T-helper 2 cell treated with Interferon-gamma antibody and Interleukin-4, amounts not matched to agents 5 μg/mL and 100 μg/mL, for 36 hours (primary cell): ENCODE measurements around the gene ZNF385C.
"Not testable (repeated sequence)": the region's sequence is repeated elsewhere in the genome, so short reads cannot be mapped to it uniquely, and the experiment has no call there.

Experiments
- DNase-seq: peaks from one replicate; pipeline ENCODE4 v3.0.0; 2021; ENCODE audit warnings: low spot score
- H3K27ac Mint-ChIP-seq: one replicate; pipeline ENCODE4 v1.8.0; 2021; ENCODE audit warnings: mild to moderate bottlenecking, mixed read lengths
- H3K27me3 Mint-ChIP-seq: one replicate; pipeline ENCODE4 v1.8.0; 2021; ENCODE audit warnings: low read depth, mixed read lengths
- H3K36me3 Mint-ChIP-seq: one replicate; pipeline ENCODE4 v1.8.0; 2021; ENCODE audit warnings: low read depth, mixed read lengths
- H3K4me1 Mint-ChIP-seq: one replicate; pipeline ENCODE4 v1.8.0; 2021; ENCODE audit warnings: low read depth, mixed read lengths
- H3K4me3 Mint-ChIP-seq: one replicate; pipeline ENCODE4 v1.8.0; 2022; ENCODE audit warnings: mild to moderate bottlenecking, moderate library complexity, mixed read lengths
- H3K9me3 Mint-ChIP-seq: one replicate; pipeline ENCODE4 v1.8.0; 2021; ENCODE audit warnings: mixed read lengths

The ZNF385C gene

GRCh38 chr17:42026857-42027589 lies 71.2 kb downstream of the ZNF385C start:
- Mint-ChIP-seq H3K27ac (no peak overlapping the region), H3K36me3 (peaks cover 9% of the 10 kb centered on the region), H3K4me3 (no peak overlapping the region), H3K9me3 (no peaks in the 10 kb centered on the region), H3K27me3 (no peaks in the 10 kb centered on the region), H3K4me1 (peaks cover 4% of the 10 kb centered on the region)
- no peak for DNase-seq

GRCh38 chr17:42025936-42026335 lies 72.3 kb downstream of the ZNF385C start:
- Mint-ChIP-seq H3K4me1 (peaks cover 11% of the 10 kb centered on the region), H3K27ac (peak overlapping the region; percentile 50)

GRCh38 chr17:42025191-42025579 lies 73.1 kb downstream of the ZNF385C start:
- DNase-seq: no peak
- peaks cover 11% of the 10 kb centered on the region for H3K4me1 Mint-ChIP-seq
- H3K27me3 Mint-ChIP-seq: no peaks in the 10 kb centered on the region
- peak overlapping the region; percentile 33 for H3K27ac Mint-ChIP-seq
- no peaks in the 10 kb centered on the region for H3K9me3 Mint-ChIP-seq
- no peak overlapping the region for H3K4me3 Mint-ChIP-seq
- H3K36me3 Mint-ChIP-seq: peaks cover 9% of the 10 kb centered on the region

More at GRCh38 chr17:42025936-42026335, 72.3 kb downstream of the ZNF385C start:
- no peak overlapping the region for H3K4me3 Mint-ChIP-seq
- no peaks in the 10 kb centered on the region for H3K9me3 Mint-ChIP-seq
- DNase-seq: no peak
- peaks cover 9% of the 10 kb centered on the region for H3K36me3 Mint-ChIP-seq
- H3K27me3 Mint-ChIP-seq: no peaks in the 10 kb centered on the region

- Mint-ChIP-seq H3K4me1 (peaks cover 17% of the 10 kb centered on the region), H3K4me3 (no peak overlapping the region), H3K36me3 (peaks cover 10% of the 10 kb centered on the region), H3K9me3 (peaks cover 4% of the 10 kb centered on the region), H3K27me3 (no peaks in the 10 kb centered on the region), H3K27ac (no peak overlapping the region)
- no peak for DNase-seq
These were observed 74.5 kb downstream of the ZNF385C start for GRCh38 chr17:42023524-42024349.

- H3K9me3 Mint-ChIP-seq, H3K27me3 Mint-ChIP-seq, DNase-seq: not testable (repeated sequence)
- peaks cover 18% of the 10 kb centered on the region for H3K36me3 Mint-ChIP-seq
- H3K4me3 Mint-ChIP-seq: peak overlapping the region; percentile 96
- H3K4me1 Mint-ChIP-seq: peaks cover 29% of the 10 kb centered on the region
- H3K27ac Mint-ChIP-seq: peak overlapping the region; percentile 34
These were observed 77.4 kb downstream of the ZNF385C start for GRCh38 chr17:42020845-42021244.

- Mint-ChIP-seq H3K27me3 (no peaks in the 10 kb centered on the region), H3K4me3 (peak within 1 kb of the TSS; percentile 96), H3K4me1 (peaks cover 33% of the 10 kb centered on the region)
These were observed 78.5 kb downstream of the ZNF385C start, which contains the start of gene NKIRAS2 for GRCh38 chr17:42019509-42020404. TSS of gene NKIRAS2 (plus strand) at chr17:42020090. CDS start at chr17:42021578, 1,488 bp downstream.

GRCh38 chr17:42018988-42019387 lies 79.3 kb downstream of the ZNF385C start:
- peak overlapping the region; percentile 96 for H3K4me3 Mint-ChIP-seq
- no peak overlapping the region for H3K27ac Mint-ChIP-seq
- peaks cover 15% of the 10 kb centered on the region for H3K36me3 Mint-ChIP-seq
- H3K9me3 Mint-ChIP-seq: peaks cover 4% of the 10 kb centered on the region
- H3K4me1 Mint-ChIP-seq: peaks cover 32% of the 10 kb centered on the region
- no peaks in the 10 kb centered on the region for H3K27me3 Mint-ChIP-seq
- DNase-seq: no peak

More at GRCh38 chr17:42019509-42020404, 78.5 kb downstream of the ZNF385C start, which contains the start of gene NKIRAS2:
- peaks cover 16% of the 10 kb centered on the region for H3K36me3 Mint-ChIP-seq
- peak within 1 kb of the TSS; percentile 83 for H3K27ac Mint-ChIP-seq
- H3K9me3 Mint-ChIP-seq: peaks cover 4% of the 10 kb centered on the region
- DNase-seq: peak; percentile 93

GRCh38 chr17:42018339-42018738 lies 79.9 kb downstream of the ZNF385C start:
- peaks cover 4% of the 10 kb centered on the region for H3K9me3 Mint-ChIP-seq
- H3K27me3 Mint-ChIP-seq: no peaks in the 10 kb centered on the region
- H3K4me1 Mint-ChIP-seq: peaks cover 35% of the 10 kb centered on the region

GRCh38 chr17:42017866-42018200 lies 80.4 kb downstream of the ZNF385C start:
- Mint-ChIP-seq H3K27me3 (no peaks in the 10 kb centered on the region), H3K4me3 (peak overlapping the region; percentile 96), H3K36me3 (peaks cover 18% of the 10 kb centered on the region), H3K9me3 (peaks cover 4% of the 10 kb centered on the region), H3K4me1 (peaks cover 38% of the 10 kb centered on the region), H3K27ac (peak overlapping the region; percentile 99)
- no peak for DNase-seq

More at GRCh38 chr17:42018339-42018738, 79.9 kb downstream of the ZNF385C start:
- Mint-ChIP-seq H3K36me3 (peaks cover 16% of the 10 kb centered on the region), H3K4me3 (peak overlapping the region; percentile 96), H3K27ac (peak overlapping the region; percentile 99)
- DNase-seq: no peak

- DNase-seq: peak; percentile 92
- Mint-ChIP-seq H3K27ac (peak within 1 kb of the TSS; percentile 99), H3K4me1 (peaks cover 38% of the 10 kb centered on the region), H3K9me3 (peaks cover 4% of the 10 kb centered on the region), H3K4me3 (peak within 1 kb of the TSS; percentile 96), H3K27me3 (no peaks in the 10 kb centered on the region), H3K36me3 (peaks cover 15% of the 10 kb centered on the region)
These were observed 81.1 kb downstream of the ZNF385C start, which contains the start of gene DNAJC7 for GRCh38 chr17:42016941-42017865. TSS of gene DNAJC7 (minus strand) at chr17:42017439. CDS start at chr17:42017416, 23 bp downstream.

GRCh38 chr17:42016411-42016831 lies 81.9 kb downstream of the ZNF385C start:
- DNase-seq: no peak
- Mint-ChIP-seq H3K36me3 (peaks cover 18% of the 10 kb centered on the region), H3K4me3 (peak overlapping the region; percentile 96), H3K27ac (peak overlapping the region; percentile 99), H3K9me3 (peaks cover 4% of the 10 kb centered on the region), H3K4me1 (peaks cover 40% of the 10 kb centered on the region), H3K27me3 (no peaks in the 10 kb centered on the region)

GRCh38 chr17:42013740-42014139 lies 84.5 kb downstream of the ZNF385C start:
- H3K4me3 Mint-ChIP-seq, H3K9me3 Mint-ChIP-seq: not testable (repeated sequence)

More at GRCh38 chr17:42013740-42014139, 84.5 kb downstream of the ZNF385C start:
- not testable (repeated sequence) for H3K27ac Mint-ChIP-seq, H3K27me3 Mint-ChIP-seq, DNase-seq
- peaks cover 23% of the 10 kb centered on the region for H3K36me3 Mint-ChIP-seq
- peaks cover 46% of the 10 kb centered on the region for H3K4me1 Mint-ChIP-seq
